DMS 273 treated with DMSO at 0.1 percent for 48 hours (cell line): ENCODE results near the gene GRAMD1B.
"Not testable (repeated sequence)": the region's sequence is repeated elsewhere in the genome, so short reads cannot be mapped to it uniquely, and the experiment has no call there.

Experiments used
- DNase-seq: peaks from one replicate; lab custom pipeline; 2025; lab: John Stamatoyannopoulos, UW

GRAMD1B gene

DNA sequence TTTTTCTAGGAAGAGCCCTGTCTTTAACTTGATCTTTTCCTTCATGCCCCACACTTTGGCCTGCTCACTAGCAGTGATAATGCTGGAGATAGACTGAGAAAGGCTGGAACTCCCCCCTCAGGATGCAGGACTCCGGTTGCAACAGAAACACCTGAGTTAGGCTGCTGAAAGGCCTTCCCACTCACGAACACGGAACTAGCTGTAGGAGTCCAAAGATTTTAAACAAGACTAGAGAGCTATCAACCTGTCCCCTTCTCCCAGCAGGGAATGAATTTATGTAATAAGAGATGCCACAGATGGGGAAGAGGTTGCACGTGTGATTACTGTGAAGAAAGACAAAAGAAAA, 211.4 kb downstream of the GRAMD1B start:
- DNase-seq: no peak

DNA sequence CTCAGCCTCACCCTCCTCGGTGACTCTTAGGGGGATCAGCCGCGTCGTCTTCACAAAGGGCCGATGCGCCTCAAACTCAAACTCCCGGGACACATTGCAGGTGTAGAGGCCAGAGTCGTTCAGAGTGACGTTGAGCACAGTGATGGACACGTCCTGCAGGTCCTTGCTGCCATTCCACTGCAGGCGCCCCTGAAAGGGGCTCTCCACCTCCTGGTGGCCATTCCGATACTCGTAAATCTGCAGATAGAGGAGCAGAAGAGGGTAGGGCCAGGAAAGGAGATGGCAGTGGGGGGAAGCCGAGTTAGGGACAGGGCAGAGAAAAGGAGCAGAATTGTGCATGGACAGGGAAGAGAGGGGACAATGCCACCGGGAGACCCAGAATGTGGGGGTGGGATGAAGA, 212.4 kb downstream of the GRAMD1B start:
- no peak for DNase-seq

DNA sequence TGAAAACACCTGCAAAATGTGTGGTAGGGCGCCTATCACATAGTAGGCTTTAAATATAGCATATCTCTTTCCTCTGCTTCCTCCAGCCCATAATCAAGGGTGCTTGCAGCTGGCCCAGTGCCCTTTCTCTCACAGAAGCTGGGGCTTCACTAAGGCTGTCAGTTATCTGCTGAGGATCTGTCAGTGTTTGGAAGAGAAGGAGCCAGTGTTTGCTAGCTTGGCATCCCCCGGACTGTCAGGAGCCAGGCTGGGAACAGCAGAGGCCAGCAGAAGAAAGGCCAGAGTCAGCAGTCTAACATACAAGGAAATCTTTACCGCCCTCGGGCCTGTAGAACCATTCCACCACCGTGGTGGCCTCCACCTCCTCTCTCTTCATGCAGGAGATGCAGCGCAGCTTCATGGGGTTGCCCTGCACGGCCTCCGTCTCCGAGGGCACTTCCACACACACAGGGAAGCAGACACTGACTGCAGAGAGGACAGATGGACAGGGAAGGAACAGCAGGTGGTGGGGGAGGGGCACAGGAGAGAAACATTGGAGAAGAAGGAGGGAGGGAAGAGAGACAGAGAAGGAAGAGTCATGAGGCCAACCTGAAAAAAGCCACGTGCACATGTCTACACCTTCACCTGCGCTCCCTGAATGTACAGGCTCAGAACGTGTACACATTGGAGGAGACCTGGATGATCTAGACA, 215.4 kb downstream of the GRAMD1B start:
- DNase-seq: peak; percentile 0

DNA sequence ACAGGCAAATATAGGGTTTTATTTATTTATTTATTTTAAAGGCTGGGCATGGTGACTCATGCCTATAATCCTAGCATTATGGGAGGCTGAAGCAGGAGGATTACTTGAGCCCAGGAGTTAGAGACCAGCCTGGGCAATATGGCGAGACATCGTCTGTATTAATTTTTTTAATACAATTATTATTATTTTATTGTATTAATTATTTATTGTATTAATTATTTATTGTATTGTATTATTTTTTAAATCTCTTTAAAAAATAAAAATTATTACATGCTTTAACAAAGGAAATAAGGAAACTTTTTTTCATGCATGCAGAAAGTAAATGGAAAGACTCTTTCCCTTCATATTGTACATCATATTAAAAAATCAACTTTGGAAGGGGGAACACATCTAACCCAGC, 220.8 kb downstream of the GRAMD1B start:
- DNase-seq: no peak

DNA sequence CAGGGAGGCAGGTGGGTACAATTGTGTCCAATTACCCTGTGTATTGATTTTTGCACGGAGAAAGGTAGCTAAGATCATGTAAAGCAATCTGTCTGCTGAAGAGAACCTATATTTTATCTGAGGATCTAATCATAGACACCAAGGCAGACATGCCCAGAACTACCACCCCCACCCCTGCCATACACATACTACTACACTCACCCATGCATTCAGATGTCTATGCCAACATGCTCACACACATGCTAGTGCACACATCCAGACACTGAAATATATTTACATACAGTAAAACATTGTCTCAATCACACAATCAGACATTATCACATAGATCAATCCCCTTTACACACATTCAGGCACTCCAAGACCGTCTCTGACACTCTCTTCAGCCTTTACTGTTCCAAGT, 222.5 kb downstream of the GRAMD1B start:
- DNase-seq: no peak

DNA sequence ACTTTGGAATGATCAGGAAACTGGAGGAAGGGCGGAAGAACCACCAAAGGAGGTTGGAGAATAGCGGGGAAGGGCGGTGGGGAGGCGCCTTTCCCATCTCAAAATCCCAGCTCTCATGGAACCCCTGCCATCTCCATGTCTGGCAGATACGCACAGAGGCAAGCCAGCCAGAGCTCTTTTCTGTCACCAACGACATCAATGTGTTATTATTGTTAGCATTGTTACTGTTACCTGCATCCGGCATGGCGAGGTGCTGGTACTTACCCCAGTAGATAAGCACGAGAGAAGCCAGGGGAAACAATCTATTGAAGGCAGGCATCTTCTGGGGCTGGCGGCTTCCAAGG, 223.4 kb downstream of the GRAMD1B start:
- DNase-seq: no peak

DNA sequence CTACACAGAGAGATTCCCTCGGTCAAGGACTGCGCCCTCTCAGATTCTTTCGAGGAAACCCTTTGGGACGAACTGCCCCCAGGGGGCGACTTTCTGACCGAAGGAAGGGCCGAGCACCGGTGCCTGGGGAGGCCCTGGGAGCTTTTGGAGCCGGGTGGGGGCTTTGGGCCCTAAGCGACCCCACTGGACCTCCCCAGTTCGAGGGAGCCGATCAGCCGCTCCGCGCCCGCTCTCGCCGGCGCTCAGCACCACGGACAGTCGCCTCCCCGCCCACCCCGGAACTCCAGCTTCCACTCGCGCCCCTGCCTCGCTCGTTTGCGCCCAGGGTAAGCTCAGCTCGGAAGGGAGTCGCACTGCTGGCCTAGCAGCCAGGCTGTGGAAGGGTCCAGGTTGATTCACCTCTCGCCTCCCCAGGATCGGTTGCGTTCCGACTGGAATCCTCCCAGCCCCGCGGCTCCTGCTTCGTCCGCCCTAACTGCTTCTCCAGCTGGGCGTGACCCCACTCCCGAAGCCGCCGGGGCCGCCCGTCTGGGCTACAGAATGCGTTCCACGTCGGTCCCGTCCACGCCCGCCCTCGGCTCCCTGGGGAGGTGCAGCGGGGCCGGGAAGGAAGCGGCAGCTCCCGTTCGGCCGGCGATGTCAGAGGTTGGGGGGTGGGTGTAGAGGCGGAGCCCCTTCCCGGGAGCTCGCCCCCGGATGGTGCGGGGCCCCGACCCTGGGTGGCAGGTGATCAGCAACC, 223.9 kb downstream of the GRAMD1B start:
- peak; percentile 27 for DNase-seq

DNA sequence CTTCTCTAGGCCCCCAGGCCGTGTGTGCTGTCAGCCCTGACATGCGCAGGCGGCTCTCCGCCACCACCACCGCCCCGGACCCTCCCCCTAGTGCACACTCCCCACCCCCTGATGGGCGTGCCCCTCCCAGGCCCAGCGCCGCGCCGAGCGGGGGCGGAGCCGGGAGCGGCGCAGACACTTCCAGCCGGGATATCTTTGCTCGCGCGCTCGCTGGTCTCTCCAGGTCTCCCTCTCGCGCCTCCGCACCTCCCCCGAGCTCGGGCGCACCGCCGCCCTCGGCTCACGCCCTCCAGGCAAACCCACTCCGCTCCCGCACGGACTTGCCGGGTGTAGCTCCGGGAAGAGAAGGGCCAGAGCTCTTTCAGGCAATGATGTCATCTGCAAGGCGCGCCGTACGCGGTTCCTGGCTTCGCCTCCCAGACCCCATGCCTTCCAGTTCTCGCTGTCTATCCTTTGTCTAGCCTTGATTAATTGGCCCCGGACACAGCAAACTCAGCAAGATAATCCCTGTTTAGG, 224.6 kb downstream of the GRAMD1B start, which contains the start of gene SCN3B:
Gene SCN3B, minus strand, starts transcription at position 59 of the 516 bp plus-strand sequence. CDS start 823 bp downstream, outside the sequence.
- peak; percentile 43 for DNase-seq

DNA sequence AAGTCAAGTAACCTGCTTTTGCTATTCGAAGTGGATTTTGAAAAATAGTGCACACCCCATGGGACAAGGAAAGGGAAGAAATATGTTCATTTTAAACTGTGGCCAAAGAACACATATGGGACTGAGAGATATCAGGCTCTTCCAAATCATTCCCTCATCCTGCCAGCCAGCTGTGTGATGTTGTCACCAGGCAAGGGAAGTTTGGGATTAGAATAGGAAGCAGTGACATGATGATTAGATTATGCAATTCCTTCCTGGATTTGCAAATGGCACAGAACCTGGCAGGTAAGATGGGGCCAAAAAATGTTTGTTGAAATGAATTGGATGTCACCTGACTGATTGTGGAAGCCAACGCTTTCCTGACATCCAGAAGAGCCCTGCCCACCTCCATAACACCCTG, 229.2 kb downstream of the GRAMD1B start:
- DNase-seq: no peak

DNA sequence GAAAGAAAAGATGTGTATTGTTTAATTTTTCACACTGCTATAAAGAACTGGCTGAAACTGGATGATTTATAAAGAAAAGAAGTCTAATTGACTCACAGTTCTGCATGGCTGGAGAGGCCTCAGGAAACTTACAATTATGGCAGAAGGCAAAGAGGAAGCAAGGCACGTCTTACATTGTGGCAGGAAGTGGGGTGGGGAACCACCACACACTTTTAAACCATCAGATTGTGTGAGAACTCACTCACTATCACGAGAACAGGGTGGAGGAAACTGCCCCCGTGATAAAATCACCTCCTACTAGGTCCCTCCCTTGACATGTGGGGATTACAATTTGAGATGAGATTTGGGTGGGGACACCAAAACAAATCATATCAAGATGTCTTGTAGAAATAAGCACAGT, 229.9 kb downstream of the GRAMD1B start:
- DNase-seq: not testable (repeated sequence)

DNA sequence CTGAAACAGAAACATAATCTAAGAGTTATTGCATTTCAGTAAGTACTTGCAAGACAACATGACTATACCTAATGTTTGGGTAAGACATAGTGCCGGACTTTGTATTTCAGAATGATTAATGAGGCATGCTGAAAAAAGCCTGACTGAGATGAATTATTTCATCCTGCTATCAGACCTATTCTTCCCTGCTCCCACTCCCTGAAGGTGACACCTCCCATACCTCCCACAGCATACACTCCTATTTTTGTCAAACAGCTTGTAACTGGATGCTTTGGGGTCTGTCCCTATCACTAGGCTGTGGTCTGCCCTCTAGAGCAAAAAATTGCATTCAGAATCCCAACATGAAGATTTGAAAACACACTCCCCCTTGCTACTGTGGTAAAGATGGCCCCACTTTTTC, 235.2 kb downstream of the GRAMD1B start:
- no peak for DNase-seq

DNA sequence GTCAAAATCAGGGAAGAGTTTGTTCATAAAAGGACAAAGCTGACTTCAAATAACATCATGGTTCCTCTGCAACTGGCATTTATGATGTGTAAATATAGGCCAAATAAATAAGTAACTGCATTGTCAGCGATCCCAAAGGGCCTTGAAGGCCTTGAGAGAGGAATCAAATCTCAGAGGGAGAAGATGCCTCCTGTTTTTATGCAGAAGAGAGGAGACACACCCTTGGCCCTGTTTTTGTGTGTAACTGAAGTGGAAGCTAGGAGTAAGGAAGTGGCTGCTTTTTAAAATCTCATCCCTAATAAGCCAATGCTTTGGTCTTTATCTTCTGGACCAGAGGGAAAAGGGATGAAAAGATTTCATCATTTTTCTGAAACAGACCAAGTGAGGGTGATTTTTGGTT, 240.0 kb downstream of the GRAMD1B start:
- no peak for DNase-seq

DNA sequence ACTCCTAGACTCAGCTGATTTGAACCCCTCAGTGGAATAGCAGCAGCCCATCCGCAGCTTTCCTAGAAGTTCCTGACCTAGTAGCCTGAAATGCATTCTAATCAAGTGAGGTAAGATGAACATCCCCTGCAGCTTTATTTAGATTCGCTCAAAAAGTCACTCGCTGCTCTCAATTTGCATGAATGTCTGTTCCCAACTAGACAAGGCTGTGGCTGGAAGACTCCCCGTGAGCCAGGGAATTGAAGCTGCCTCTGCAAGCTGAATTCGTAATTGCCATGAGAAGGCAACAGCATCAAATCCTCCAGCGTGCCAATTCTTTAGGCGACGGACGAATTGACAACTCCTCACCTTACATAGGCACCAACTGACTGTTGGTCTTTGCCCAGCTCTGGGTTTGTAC, 241.5 kb downstream of the GRAMD1B start:
- DNase-seq: no peak

DNA sequence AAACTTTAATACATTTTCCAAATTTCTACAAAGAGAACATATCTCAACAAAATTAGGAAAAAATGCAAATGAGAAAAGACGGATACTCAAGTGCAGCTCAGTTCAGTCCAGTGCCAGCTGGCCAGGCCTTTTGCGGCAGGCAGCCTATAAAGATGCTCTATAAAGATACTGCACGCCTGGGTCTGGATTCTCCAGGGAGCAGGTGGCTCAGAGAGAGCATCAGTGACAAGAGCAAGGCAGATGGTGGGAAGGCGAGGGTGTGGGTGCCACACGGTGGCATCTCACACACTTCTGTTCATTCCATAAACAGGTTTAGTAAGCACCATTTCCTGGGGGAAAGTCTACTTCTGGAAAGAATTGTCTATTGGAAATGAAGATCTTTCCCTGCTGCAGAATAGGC, 242.5 kb downstream of the GRAMD1B start:
- no peak for DNase-seq

DNA sequence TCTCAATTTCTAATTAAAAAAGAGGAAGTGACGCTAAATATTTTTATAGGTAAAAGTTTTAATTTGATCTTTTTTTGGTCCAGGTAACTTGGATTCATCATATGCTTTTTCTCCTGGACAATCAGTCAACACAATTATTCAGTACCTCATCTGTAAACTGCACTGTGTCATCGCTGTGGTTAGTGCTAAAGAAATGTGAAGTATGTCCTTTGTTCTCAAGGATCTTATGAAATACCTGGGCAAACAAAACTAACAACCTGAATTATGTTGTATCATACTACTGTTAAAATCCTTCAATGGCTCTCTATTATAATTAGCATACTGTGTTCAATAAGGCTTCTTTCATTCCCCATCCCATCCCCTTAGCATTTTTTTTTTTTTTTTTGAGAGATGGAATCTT, 244.2 kb downstream of the GRAMD1B start:
- DNase-seq: no peak
